SK-N-SH (cell line): ENCODE data around the gene ACADS. TPM values are rescaled to one million over a fixed set of nuclear protein-coding genes. Genes with fewer than 3 reads are reported as not detected.
A peak's percentile ranks its signal among the peaks of the same experiment; 100 is the strongest.

Source experiments
- CTCF ChIA-PET: fragments of 300-600, 350-600 bp; formaldehyde crosslinking; extraction: SDS; loops from one replicate; lab custom pipeline; 2021; lab: Yijun Ruan, JAX
- POLR2A ChIA-PET: fragments of 350-600 bp; sonication (Branson Sonifier 250); formaldehyde crosslinking; extraction: SDS; loops from one replicate; lab custom pipeline; 2020; ENCODE audit warnings: antibody characterized with exemption, inconsistent platforms; lab: Yijun Ruan, JAX
- DNase-seq: peaks from one replicate; pipeline ENCODE4 v3.0.0; 2012
- H2AFZ ChIP-seq: fragments of 200-600 bp; sonication (generic); 2 replicates; pipeline ENCODE4 v1.8.1; 2016; ENCODE audit warnings: antibody characterized with exemption, mild to moderate bottlenecking, low read depth
- H3F3A ChIP-seq: fragments of 200-600 bp; sonication (generic); replicated peaks from 2 replicates; pipeline ENCODE3; 2016; ENCODE audit warnings: antibody characterized with exemption, mild to moderate bottlenecking; ENCODE audit not compliant: insufficient read depth
- H3K27ac ChIP-seq, 2 experiments: fragments of 200-500 bp in 1 of 2; fragments of 200-600 bp in 1 of 2; sonication (Bioruptor generic) in 1 of 2; sonication (generic), shearing (Covaris generic) in 1 of 2; 2 replicates each; pipeline versions ENCODE4 v1.5.1 to v1.6.1; 2014 to 2016; ENCODE audit warnings: low read depth in 2 of 2, inconsistent platforms in 1 of 2, low read length in 1 of 2, mild to moderate bottlenecking in 1 of 2, mixed read lengths in 1 of 2
- H3K27me3 ChIP-seq: fragments of 200-600 bp; sonication (generic), shearing (Covaris generic); 2 replicates; pipeline ENCODE4 v1.6.1; 2016; ENCODE audit warnings: mixed run types; ENCODE audit not compliant: insufficient read depth
- H3K36me3 ChIP-seq, 2 experiments: fragments of 200-500 bp in 1 of 2; fragments of 200-600 bp in 1 of 2; sonication (Bioruptor generic) in 1 of 2; sonication (generic) in 1 of 2; replicated peaks in 1 of 2; 2 replicates each; pipeline versions ENCODE3 to v1.5.1; 2014 to 2016; ENCODE audit warnings: low read length in 1 of 2, mild to moderate bottlenecking in 1 of 2; ENCODE audit not compliant: insufficient read depth in 2 of 2, control insufficient read depth in 1 of 2
- H3K4me1 ChIP-seq, 2 experiments: fragments of 200-500 bp in 1 of 2; fragments of 200-600 bp in 1 of 2; sonication (Bioruptor generic) in 1 of 2; sonication (generic), shearing (Covaris generic) in 1 of 2; 2 replicates each; pipeline versions ENCODE4 v1.5.1 to v1.6.1; 2014 to 2016; ENCODE audit warnings: low read depth in 1 of 2, low read length in 1 of 2, mixed run types in 1 of 2; ENCODE audit not compliant: insufficient read depth in 2 of 2, control insufficient read depth in 1 of 2
- H3K4me2 ChIP-seq: fragments of 200-600 bp; sonication (generic), shearing (Covaris generic); 2 replicates; pipeline ENCODE4 v1.6.1; 2017; ENCODE audit warnings: mixed run types
- H3K4me3 ChIP-seq, 2 experiments: fragments of 200-500 bp in 1 of 2; fragments of 200-600 bp in 1 of 2; sonication (Bioruptor generic) in 1 of 2; sonication (generic), shearing (Covaris generic) in 1 of 2; 2 replicates each; pipeline versions ENCODE4 v1.5.1 to v1.8.1; 2014 to 2016; ENCODE audit warnings: low read depth in 2 of 2, inconsistent platforms in 1 of 2, low read length in 1 of 2, mild to moderate bottlenecking in 1 of 2, mixed read lengths in 1 of 2, moderate library complexity in 1 of 2
- H3K79me2 ChIP-seq: fragments of 200-600 bp; sonication (generic); 2 replicates; pipeline ENCODE4 v1.8.1; 2017; ENCODE audit warnings: mild to moderate bottlenecking; ENCODE audit not compliant: insufficient read depth
- H3K9ac ChIP-seq: fragments of 200-600 bp; sonication (generic); 2 replicates; pipeline ENCODE4 v1.6.1; 2017; ENCODE audit warnings: mixed run types
- H3K9me2 ChIP-seq: fragments of 200-600 bp; sonication (generic); 2 replicates; pipeline ENCODE4 v1.6.1; 2017; ENCODE audit warnings: mixed run types
- H3K9me3 ChIP-seq: fragments of 200-600 bp; sonication (generic); 2 replicates; pipeline ENCODE4 v1.6.1; 2017; ENCODE audit warnings: mixed run types, mild to moderate bottlenecking, moderate library complexity
- H4K20me1 ChIP-seq: fragments of 200-600 bp; sonication (generic); 2 replicates; pipeline ENCODE4 v1.6.1; 2017; ENCODE audit warnings: mild to moderate bottlenecking, mixed run types; ENCODE audit not compliant: insufficient read depth
- ELF1 ChIP-seq: IDR thresholded peaks from 2 replicates; pipeline ENCODE4 v1.4.0; 2012
- EP300 ChIP-seq, 2 experiments: IDR thresholded peaks; 2 replicates each; pipeline versions ENCODE4 v1.4.0 to v1.6.1; 2012; ENCODE audit warnings: borderline replicate concordance in 1 of 2, low read depth in 1 of 2, low read length in 1 of 2
- EZH2phosphoT487 ChIP-seq: fragments of 200-600 bp; sonication (generic); IDR thresholded peaks from 2 replicates; pipeline ENCODE4 v1.6.1; 2017; ENCODE audit warnings: low read depth, mixed run types, mild to moderate bottlenecking, antibody characterized with exemption, moderate library complexity, borderline replicate concordance
- FOXJ3 ChIP-seq: sonication (generic); formaldehyde crosslinking; IDR thresholded peaks from 2 replicates; pipeline ENCODE4 v1.5.1; 2020; ENCODE audit warnings: mild to moderate bottlenecking, missing genetic modification reagents
- FOXM1 ChIP-seq: IDR thresholded peaks from 2 replicates; pipeline ENCODE4 v1.4.0; 2012; ENCODE audit warnings: low read depth, mild to moderate bottlenecking
- GABPA ChIP-seq: IDR thresholded peaks from 2 replicates; pipeline ENCODE4 v1.4.0; 2012; ENCODE audit warnings: low read depth, mild to moderate bottlenecking
- JUND ChIP-seq: IDR thresholded peaks from 2 replicates; pipeline ENCODE4 v1.4.0; 2012
- MEF2A ChIP-seq: IDR thresholded peaks from 2 replicates; pipeline ENCODE4 v1.4.0; 2012; ENCODE audit warnings: low read depth, borderline replicate concordance
- MXI1 ChIP-seq: IDR thresholded peaks from 2 replicates; pipeline ENCODE4 v1.6.1; 2012; ENCODE audit warnings: mild to moderate bottlenecking, low read depth, low read length, improper control_type of control experiment
- NRF1 ChIP-seq: IDR thresholded peaks from 2 replicates; pipeline ENCODE4 v1.6.1; 2012; ENCODE audit warnings: low read depth, mild to moderate bottlenecking, low read length
- RAD21 ChIP-seq: IDR thresholded peaks from 2 replicates; pipeline ENCODE4 v1.6.1; 2012; ENCODE audit warnings: mild to moderate bottlenecking, low read length
- RXRA ChIP-seq: IDR thresholded peaks from 2 replicates; pipeline ENCODE4 v1.4.0; 2012; ENCODE audit warnings: low read depth, mild to moderate bottlenecking, borderline replicate concordance
- SIN3A ChIP-seq: IDR thresholded peaks from 2 replicates; pipeline ENCODE4 v1.6.1; 2012; ENCODE audit warnings: low read depth, mild to moderate bottlenecking, low read length, moderate library complexity, borderline replicate concordance
- SMC3 ChIP-seq: IDR thresholded peaks from 2 replicates; pipeline ENCODE4 v1.6.1; 2012; ENCODE audit warnings: low read depth, low read length, improper control_type of control experiment
- TAF1 ChIP-seq: IDR thresholded peaks from 2 replicates; pipeline ENCODE4 v1.6.1; 2012; ENCODE audit warnings: low read depth, mild to moderate bottlenecking, low read length, moderate library complexity, borderline replicate concordance
- TEAD4 ChIP-seq: IDR thresholded peaks from 2 replicates; pipeline ENCODE4 v1.4.0; 2012; ENCODE audit warnings: mild to moderate bottlenecking, borderline replicate concordance; ENCODE audit not compliant: insufficient read depth
- WGBS: methylation state at CpG from one replicate; pipeline ENCODE4 v1.1.6; 2017; ENCODE audit warnings: low lambda C conversion rate; 5-methylcytosine and 5-hydroxymethylcytosine counted together
- polyA plus RNA-seq, 3 experiments: library from polyadenylated mRNA; depleted of rRNA; stranded (reverse); fragments of >200 nt; gene quantifications; 2 replicates each; pipeline ENCODE4 v1.2.3, GENCODE V29; 2012
- TF ChIP-seq, protein P1 (sequence below): fragments of 150-350 bp; IDR thresholded peaks from 2 replicates; pipeline ENCODE4 v1.6.1; 2017; ENCODE audit warnings: antibody characterized with exemption, low read length, low read depth, borderline replicate concordance
- TF ChIP-seq, protein P2 (sequence below): IDR thresholded peaks from 2 replicates; pipeline ENCODE4 v1.4.0; 2012; ENCODE audit warnings: low read depth
- TF ChIP-seq, protein P3 (sequence below): IDR thresholded peaks from 2 replicates; pipeline ENCODE4; 2012

Gene ACADS, protein sequence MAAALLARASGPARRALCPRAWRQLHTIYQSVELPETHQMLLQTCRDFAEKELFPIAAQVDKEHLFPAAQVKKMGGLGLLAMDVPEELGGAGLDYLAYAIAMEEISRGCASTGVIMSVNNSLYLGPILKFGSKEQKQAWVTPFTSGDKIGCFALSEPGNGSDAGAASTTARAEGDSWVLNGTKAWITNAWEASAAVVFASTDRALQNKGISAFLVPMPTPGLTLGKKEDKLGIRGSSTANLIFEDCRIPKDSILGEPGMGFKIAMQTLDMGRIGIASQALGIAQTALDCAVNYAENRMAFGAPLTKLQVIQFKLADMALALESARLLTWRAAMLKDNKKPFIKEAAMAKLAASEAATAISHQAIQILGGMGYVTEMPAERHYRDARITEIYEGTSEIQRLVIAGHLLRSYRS
- 4.5 and 4.9 TPM in 2 replicates for polyA plus RNA-seq (2012; rRNA removed)
- polyA plus RNA-seq (2012; cell fraction: cytosol; rRNA removed): 1.3 and 2.9 TPM in 2 replicates
- 17.0 and 23.0 TPM in 2 replicates for polyA plus RNA-seq (2012; cell fraction: nucleus; rRNA removed)

DNA sequence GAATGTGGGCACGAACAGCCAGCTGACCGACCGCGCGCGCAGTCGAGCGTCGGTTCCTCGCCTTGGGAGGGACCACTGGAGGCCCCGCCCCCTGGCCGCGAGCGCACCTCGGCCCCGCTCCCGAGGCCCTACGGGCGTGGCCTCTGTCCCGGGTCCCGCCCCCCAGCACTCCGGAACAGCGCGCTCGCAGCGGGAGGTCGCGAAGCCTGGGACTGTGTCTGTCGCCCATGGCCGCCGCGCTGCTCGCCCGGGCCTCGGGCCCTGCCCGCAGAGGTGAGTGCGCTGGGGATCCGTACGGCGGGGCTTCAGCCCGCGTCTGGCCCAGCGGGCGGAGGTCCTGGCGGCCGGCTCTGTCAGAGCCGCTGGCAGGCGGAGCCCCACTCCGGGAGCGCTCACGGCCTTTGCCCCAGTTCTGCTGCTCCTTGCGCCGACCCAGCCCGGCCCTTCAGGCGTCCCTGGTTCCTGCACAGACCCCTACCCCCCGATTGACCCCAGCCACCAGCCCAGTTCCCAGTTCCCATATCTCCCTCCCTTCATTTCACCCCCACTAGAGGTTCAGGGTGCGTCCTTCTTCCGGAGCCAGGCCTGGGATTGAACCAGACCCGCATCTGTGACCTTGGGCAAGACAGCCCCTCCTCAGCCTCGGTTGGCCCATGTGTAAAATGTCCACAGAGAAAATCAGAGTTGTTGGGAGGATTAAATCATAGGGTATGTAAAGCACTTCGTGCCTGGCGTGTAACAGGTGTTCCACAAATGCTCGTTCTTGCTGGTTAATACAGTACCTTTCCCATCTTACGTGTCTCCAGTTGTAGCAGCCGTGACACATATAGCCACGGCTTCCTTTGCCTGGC, at the start of gene ACADS:
TSS of gene ACADS (plus strand) at position 168 of the 851 bp plus-strand sequence. CDS start at position 228, 60 bp downstream.
- ChIA-PET POLR2A (no interaction called here), CTCF (interaction anchor here (0.8 to 1.6 kb wide), 6 partner anchors 12 to 246 kb away, joined by 3 to 8 read pairs (median 4); no protein-coding TSS in a partner anchor)
- Histone ChIP-seq H2AFZ (peak within 1 kb of the TSS; percentile 78), H3K27ac (no peak within 1 kb of the TSS; a peak in 1 of 4 replicates), H4K20me1 (no peaks in the 10 kb centered on the region), H3K9me2 (no peaks in the 10 kb centered on the region), H3K4me3 (peak within 1 kb of the TSS; percentile 60), H3K4me1 (peaks cover 2 to 27% of the 10 kb centered on the region in 2 experiments; a peak in 2 of 4 replicates), H3K27me3 (no peaks in the 10 kb centered on the region), H3K4me2 (peak within 1 kb of the TSS; percentile 94), H3K36me3 (peaks cover 27 to 32% of the 10 kb centered on the region in 2 experiments), H3K9ac (peak within 1 kb of the TSS; percentile 49; the same call in 1 of the 2 replicates), H3K79me2 (no peaks in the 10 kb centered on the region), H3K9me3 (no peaks in the 10 kb centered on the region), H3F3A (no peaks in the 10 kb centered on the region)
- TF ChIP-seq SIN3A (peak; percentile 44; the same call in 1 of the 2 replicates), TAF1 (0 out of 2 replicates have a peak, but pooled peaks have one; percentile 20), TEAD4 (no peak), NRF1 (peak; percentile 48), MEF2A (no peak), MXI1 (peak; percentile 72), SMC3 (no peak)
- TF ChIP-seq, protein P1, sequence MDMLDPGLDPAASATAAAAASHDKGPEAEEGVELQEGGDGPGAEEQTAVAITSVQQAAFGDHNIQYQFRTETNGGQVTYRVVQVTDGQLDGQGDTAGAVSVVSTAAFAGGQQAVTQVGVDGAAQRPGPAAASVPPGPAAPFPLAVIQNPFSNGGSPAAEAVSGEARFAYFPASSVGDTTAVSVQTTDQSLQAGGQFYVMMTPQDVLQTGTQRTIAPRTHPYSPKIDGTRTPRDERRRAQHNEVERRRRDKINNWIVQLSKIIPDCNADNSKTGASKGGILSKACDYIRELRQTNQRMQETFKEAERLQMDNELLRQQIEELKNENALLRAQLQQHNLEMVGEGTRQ: no peak
- TF ChIP-seq, protein P2, sequence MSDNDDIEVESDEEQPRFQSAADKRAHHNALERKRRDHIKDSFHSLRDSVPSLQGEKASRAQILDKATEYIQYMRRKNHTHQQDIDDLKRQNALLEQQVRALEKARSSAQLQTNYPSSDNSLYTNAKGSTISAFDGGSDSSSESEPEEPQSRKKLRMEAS: peak; percentile 61; the same call in 1 of the 2 replicates
- peak; percentile 98 for DNase-seq
- 29% methylated on average over 35 of the region's 66 CpGs for WGBS

DNA sequence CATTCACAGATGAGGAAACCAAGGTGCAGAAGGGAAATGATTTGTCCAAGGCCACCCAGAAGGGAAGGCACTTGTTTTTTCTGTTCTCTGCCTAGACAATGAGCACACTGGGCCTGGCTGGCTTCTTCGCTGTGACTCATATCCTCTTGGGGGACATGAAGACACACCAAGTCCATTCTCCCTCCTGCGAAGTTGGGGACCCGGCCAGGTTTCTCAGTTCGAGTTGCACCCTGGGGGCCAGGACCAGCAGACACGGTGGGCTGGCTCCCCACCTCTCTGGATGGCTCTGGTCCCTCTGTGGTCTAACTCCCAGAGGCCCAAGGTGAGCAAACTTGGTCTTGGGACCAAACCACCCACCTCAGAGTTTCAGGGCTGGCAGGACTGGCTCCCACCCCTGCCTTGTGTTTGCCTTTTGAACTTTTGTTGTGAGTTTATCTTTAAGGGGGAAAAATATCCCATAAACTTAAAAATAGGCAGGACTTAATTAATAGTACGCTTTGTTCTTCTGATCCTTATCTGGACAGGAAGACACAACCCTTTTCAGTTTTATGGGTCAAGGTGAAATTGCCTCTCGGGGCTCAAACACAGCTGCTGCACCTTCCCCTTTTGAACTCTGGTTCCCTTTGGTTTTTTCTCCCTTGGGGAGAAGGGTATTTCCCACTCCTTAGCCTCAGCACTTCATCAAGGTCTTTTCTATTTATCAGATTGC, 47.7 kb upstream of the ACADS start:
- H3K4me3 ChIP-seq: no peak overlapping the region
- 81% methylated on average over 3 of the region's 7 CpGs for WGBS
- no peaks in the 10 kb centered on the region for H3K9me2 ChIP-seq
- H3K9ac ChIP-seq: no peak overlapping the region
- H3K36me3 ChIP-seq: no peaks in the 10 kb centered on the region
- no peaks in the 10 kb centered on the region for H3K79me2 ChIP-seq
- CTCF ChIA-PET: interaction anchor here (0.8 kb wide), 1 partner anchor 29 kb away, joined by 3 read pairs; no protein-coding TSS in a partner anchor
- no peaks in the 10 kb centered on the region for H3F3A ChIP-seq
- no peak for DNase-seq
- no peak overlapping the region for H3K27ac ChIP-seq
- POLR2A ChIA-PET: no interaction called here
- no peak overlapping the region for H3K4me2 ChIP-seq
- no peaks in the 10 kb centered on the region for H4K20me1 ChIP-seq
- no peak overlapping the region for H2AFZ ChIP-seq
- no peaks in the 10 kb centered on the region for H3K27me3 ChIP-seq
- no peaks in the 10 kb centered on the region for H3K9me3 ChIP-seq
- H3K4me1 ChIP-seq: no peaks in the 10 kb centered on the region
- TF ChIP-seq FOXJ3 (CRISPR knock-in tag): no peak
- no peak for TF ChIP-seq GABPA
- TF ChIP-seq EZH2phosphoT487: no peak
- no peak for TF ChIP-seq RXRA
- TF ChIP-seq, protein P3, sequence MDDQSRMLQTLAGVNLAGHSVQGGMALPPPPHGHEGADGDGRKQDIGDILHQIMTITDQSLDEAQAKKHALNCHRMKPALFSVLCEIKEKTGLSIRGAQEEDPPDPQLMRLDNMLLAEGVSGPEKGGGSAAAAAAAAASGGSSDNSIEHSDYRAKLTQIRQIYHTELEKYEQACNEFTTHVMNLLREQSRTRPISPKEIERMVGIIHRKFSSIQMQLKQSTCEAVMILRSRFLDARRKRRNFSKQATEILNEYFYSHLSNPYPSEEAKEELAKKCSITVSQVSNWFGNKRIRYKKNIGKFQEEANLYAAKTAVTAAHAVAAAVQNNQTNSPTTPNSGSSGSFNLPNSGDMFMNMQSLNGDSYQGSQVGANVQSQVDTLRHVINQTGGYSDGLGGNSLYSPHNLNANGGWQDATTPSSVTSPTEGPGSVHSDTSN: no peak
- TF ChIP-seq, protein P1: no peak
- no peak for TF ChIP-seq FOXM1
- no peak for TF ChIP-seq SIN3A
- TF ChIP-seq, protein P2: no peak
- TF ChIP-seq EP300 (IDR thresholded peaks at IDR 0.05; ENCODE audit: borderline replicate concordance in 1 of 2, low read depth in 1 of 2, low read length in 1 of 2): no peak
- no peak for TF ChIP-seq ELF1
- no peak for TF ChIP-seq TEAD4
- TF ChIP-seq MXI1: no peak
- TF ChIP-seq JUND: no peak
- no peak for TF ChIP-seq RAD21
